ENCODE measurements around the gene STK32A.
"Not testable (repeated sequence)": the region's sequence is repeated elsewhere in the genome, so short reads cannot be mapped to it uniquely, and the experiment has no call there.

Gene STK32A

DNA sequence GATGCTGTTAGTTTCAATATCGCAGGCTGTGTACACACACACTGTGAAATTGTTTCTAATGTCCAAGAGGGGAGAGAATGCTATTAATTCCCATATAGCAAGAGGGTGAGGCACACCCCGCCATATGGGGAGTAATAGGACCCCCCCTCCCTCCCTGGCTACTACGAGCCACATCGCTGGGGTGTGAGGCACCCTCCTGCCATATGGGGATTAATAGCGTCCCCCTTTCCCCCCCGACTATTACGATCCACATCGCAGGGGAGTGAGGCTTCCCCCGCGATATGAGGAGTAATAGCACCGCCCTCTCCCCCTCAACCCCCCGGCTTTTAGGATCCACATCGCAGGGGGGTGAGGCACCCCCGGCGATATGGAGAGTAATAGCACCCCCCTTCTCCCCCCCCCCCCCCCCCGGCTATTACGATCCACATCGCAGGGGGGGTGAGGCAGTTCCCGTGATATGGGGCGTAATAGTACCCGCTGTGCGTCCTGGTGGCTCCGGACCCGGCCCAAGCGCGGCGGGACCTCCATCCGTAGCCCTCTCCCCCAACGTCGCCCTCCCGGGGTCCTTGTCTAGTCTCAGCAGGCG lies 494 bp upstream of the STK32A start:
- H3K9ac ChIP-seq (ENCODE audit: low read depth, low read length, poor library complexity, severe bottlenecking) = no peak overlapping the region
- H2AFZ ChIP-seq (ENCODE audit: low read length) = no peak overlapping the region
- no peak overlapping the region for H3K4me3 ChIP-seq (ENCODE audit: low read length, poor library complexity, severe bottlenecking)
- no peaks in the 10 kb centered on the region for H3K9me2 ChIP-seq (replicated peaks; ENCODE audit: low read depth, low read length)
- no peaks in the 10 kb centered on the region for H3K36me3 ChIP-seq (ENCODE audit: insufficient read depth, low read length)
- TF ChIP-seq EZH2phosphoT487 (IDR thresholded peaks at IDR 0.05; ENCODE audit: borderline replicate concordance) = no peak
- no peak for TF ChIP-seq CTCF (conservative IDR thresholded peaks at IDR 0.05; ENCODE audit: low read length)
- H3K79me2 ChIP-seq (ENCODE audit: insufficient read depth, low read length) = no peaks in the 10 kb centered on the region
- H3K4me1 ChIP-seq (ENCODE audit: insufficient read depth, low read length, poor library complexity, severe bottlenecking) = no peaks in the 10 kb centered on the region
- H3K4me2 ChIP-seq (ENCODE audit: low read depth, low read length, poor library complexity, severe bottlenecking) = no peak overlapping the region
- no peaks in the 10 kb centered on the region for H3K27me3 ChIP-seq (ENCODE audit: insufficient read depth, low read length, poor library complexity, severe bottlenecking)
- H3K9me3 ChIP-seq (ENCODE audit: insufficient read depth, low read depth, low read length) = no peaks in the 10 kb centered on the region
- no peaks in the 10 kb centered on the region for H4K20me1 ChIP-seq (ENCODE audit: insufficient read depth, low read length, poor library complexity, severe bottlenecking)
- no peaks in the 10 kb centered on the region for H3F3A ChIP-seq (ENCODE audit: low read depth)

DNA sequence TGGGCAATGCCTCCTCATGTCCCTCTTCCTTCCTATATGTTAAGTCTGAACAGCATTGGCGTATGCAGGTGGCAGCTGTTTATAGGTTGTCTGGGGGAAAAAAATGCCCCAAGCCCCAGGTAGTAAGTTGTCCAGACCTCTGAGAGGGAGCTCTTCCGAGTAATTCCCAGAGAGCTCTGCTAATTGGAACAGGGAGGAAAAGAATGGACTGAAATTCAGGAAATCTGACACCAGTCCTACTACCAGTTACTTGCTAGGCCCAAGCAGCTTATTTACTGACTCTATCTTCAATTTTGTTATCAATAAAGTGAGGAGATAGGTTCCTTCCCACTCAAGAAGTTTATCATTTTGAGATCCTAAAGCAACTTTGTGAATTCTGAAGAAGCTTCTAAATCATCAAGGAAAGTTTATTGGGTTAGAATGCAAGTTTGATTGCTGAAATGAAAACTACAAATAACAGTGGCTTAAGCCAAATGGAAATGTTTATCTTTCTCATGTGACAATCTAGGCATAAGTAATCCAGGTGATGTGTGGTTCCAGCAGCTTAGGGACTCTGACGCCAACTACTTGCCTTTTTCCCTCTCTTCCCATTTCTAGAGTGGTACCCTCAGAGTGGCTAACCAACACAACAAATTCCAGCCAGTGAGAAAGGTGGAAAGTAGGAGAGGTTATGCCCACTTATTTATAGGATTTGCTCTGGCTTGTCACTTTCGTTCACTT lies 5.6 kb downstream of the STK32A start:
- no peaks in the 10 kb centered on the region for H3K9me3 ChIP-seq (ENCODE audit: insufficient read depth, low read depth, low read length)
- no peaks in the 10 kb centered on the region for H3K36me3 ChIP-seq (ENCODE audit: insufficient read depth, low read length)
- no peak overlapping the region for H3K4me3 ChIP-seq (ENCODE audit: low read length, poor library complexity, severe bottlenecking)
- no peaks in the 10 kb centered on the region for H3K27me3 ChIP-seq (ENCODE audit: insufficient read depth, low read length, poor library complexity, severe bottlenecking)
- no peaks in the 10 kb centered on the region for H3K79me2 ChIP-seq (ENCODE audit: insufficient read depth, low read length)
- no peaks in the 10 kb centered on the region for H3K4me1 ChIP-seq (ENCODE audit: insufficient read depth, low read length, poor library complexity, severe bottlenecking)
- no peak overlapping the region for H3K9ac ChIP-seq (ENCODE audit: low read depth, low read length, poor library complexity, severe bottlenecking)
- no peaks in the 10 kb centered on the region for H3K9me2 ChIP-seq (replicated peaks; ENCODE audit: low read depth, low read length)
- TF ChIP-seq EZH2phosphoT487 (IDR thresholded peaks at IDR 0.05; ENCODE audit: borderline replicate concordance) (no peak), CTCF (conservative IDR thresholded peaks at IDR 0.05; ENCODE audit: low read length) (no peak)
- no peak overlapping the region for H2AFZ ChIP-seq (ENCODE audit: low read length)
- H4K20me1 ChIP-seq (ENCODE audit: insufficient read depth, low read length, poor library complexity, severe bottlenecking) = no peaks in the 10 kb centered on the region
- no peak overlapping the region for H3K4me2 ChIP-seq (ENCODE audit: low read depth, low read length, poor library complexity, severe bottlenecking)
- no peaks in the 10 kb centered on the region for H3F3A ChIP-seq (ENCODE audit: low read depth)

GRCh38 chr5:147243238-147243637 lies 8.4 kb downstream of the STK32A start:
- H3K36me3 ChIP-seq (ENCODE audit: insufficient read depth, low read length); H4K20me1 ChIP-seq (ENCODE audit: insufficient read depth, low read length, poor library complexity, severe bottlenecking); H3K9me2 ChIP-seq (replicated peaks; ENCODE audit: low read depth, low read length); H3K4me1 ChIP-seq (ENCODE audit: insufficient read depth, low read length, poor library complexity, severe bottlenecking); H3K27me3 ChIP-seq (ENCODE audit: insufficient read depth, low read length, poor library complexity, severe bottlenecking); H2AFZ ChIP-seq (ENCODE audit: low read length); H3K4me2 ChIP-seq (ENCODE audit: low read depth, low read length, poor library complexity, severe bottlenecking); H3K4me3 ChIP-seq (ENCODE audit: low read length, poor library complexity, severe bottlenecking); H3F3A ChIP-seq (ENCODE audit: low read depth); H3K9me3 ChIP-seq (ENCODE audit: insufficient read depth, low read depth, low read length); H3K79me2 ChIP-seq (ENCODE audit: insufficient read depth, low read length); H3K9ac ChIP-seq (ENCODE audit: low read depth, low read length, poor library complexity, severe bottlenecking): not testable (repeated sequence)

Data from Loucy (cell line).